GM19099 (cell line): Measurements from ENCODE around the gene ZYX.

Experiments used
- POLR2A ChIP-seq: IDR thresholded peaks from 3 replicates; pipeline ENCODE4 v1.6.1; 2011; ENCODE audit warnings: low read depth; ENCODE audit not compliant: insufficient read length; ENCODE audit errors: extremely low read depth

ZYX gene

GRCh38 chr7:143356414-143357050 is 24.6 kb upstream of the ZYX start:
- no peak for TF ChIP-seq POLR2A

- TF ChIP-seq POLR2A = no peak
Observed at GRCh38 chr7:143358626-143359025, 22.5 kb upstream of the ZYX start.

- no peak for TF ChIP-seq POLR2A
Observed at GRCh38 chr7:143359771-143360353, 21.3 kb upstream of the ZYX start.

- no peak for TF ChIP-seq POLR2A
Observed at GRCh38 chr7:143360788-143361551, 20.2 kb upstream of the ZYX start.

- no peak for TF ChIP-seq POLR2A
Observed at GRCh38 chr7:143361552-143362130, 19.5 kb upstream of the ZYX start.

- no peak for TF ChIP-seq POLR2A
Observed at GRCh38 chr7:143362131-143363015, 18.8 kb upstream of the ZYX start, which contains the start of gene FAM131B. Gene FAM131B, minus strand, starts transcription at chr7:143362713. Its CDS starts 110 bp downstream, at chr7:143362603.

GRCh38 chr7:143363016-143363937 is 17.9 kb upstream of the ZYX start:
- TF ChIP-seq POLR2A = no peak

- no peak for TF ChIP-seq POLR2A
Observed at GRCh38 chr7:143367972-143368371, 13.2 kb upstream of the ZYX start.

GRCh38 chr7:143368387-143368786 is 12.8 kb upstream of the ZYX start:
- no peak for TF ChIP-seq POLR2A

- TF ChIP-seq POLR2A = no peak
Observed at GRCh38 chr7:143369678-143370651, 11.2 kb upstream of the ZYX start.

- TF ChIP-seq POLR2A = no peak
Observed at GRCh38 chr7:143372070-143372469, 9.1 kb upstream of the ZYX start.

GRCh38 chr7:143373255-143373794 is 7.8 kb upstream of the ZYX start:
- TF ChIP-seq POLR2A = no peak
